ENCODE data around the gene COL23A1. TPM values are rescaled to one million over a fixed set of nuclear protein-coding genes. Genes with fewer than 3 reads are reported as not detected.

The COL23A1 gene
- under 0.01 and 1.2 TPM in 2 replicates for total RNA-seq

GRCh38 chr5:178590141-178590923 lies at the start of gene COL23A1:
Gene COL23A1 (minus strand): TSS chr5:178590393.

GRCh38 chr5:178626484-178627258 lies 36.5 kb upstream of the COL23A1 start, which contains the start of gene CLK4:
Gene CLK4 (minus strand): TSS chr5:178627050. CDS start chr5:178623416, 3,634 bp downstream.

DNA sequence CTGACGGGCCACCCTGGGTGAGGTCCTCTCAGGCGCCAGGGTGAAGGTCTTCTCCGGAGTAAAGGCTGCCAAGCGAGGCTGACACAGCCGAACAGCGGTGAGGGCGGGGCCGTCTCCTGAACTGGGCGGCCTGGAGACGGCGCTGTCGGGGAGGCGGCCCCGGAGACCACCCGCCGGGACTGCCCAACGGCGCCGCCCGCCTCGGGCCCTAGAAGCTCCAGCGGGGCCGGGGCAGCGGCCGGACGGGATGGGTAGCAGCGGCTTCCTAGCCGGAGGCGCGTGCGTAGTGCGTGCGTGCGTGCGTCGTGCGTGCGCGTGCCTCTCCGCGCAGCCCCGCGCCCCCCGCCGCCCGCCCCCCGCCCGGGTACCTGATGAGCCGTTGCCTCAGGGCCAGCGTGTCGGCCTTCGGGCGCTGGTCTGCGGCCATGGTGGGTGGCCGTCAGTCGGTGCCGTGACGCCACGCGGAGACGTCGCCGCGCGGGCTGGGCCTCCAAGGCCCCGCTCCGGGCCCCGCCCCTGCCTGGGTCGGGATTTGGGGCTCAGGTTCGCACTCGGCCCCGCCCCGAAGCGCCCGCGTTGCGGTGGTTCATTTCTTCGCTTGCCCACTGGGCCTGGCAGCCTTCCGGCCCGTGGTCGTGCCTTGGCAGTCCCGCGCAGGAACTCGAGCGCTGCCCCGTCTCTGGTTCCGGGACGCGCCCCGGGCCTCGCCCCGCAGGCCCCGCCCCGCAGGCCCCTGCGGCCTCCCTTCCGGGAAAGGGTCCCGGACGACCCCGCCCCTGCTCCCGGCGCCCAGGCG lies 357.9 kb downstream of the COL23A1 start, which contains the start of gene PHYKPL:
TSS of gene PHYKPL (minus strand) at position 679 of the 796 bp plus-strand sequence. CDS start at position 427, 252 bp downstream.

GRCh38 chr5:178204182-178204934 lies 385.8 kb downstream of the COL23A1 start, which contains the start of gene HNRNPAB:
Gene HNRNPAB (plus strand): TSS chr5:178204533. CDS start chr5:178204838, 305 bp downstream.

Other genes starting within 250 kb of the COL23A1 start
- gene CLK4, start 36.7 kb upstream of the COL23A1 start, total RNA-seq = 14.4 and 29.2 TPM in 2 replicates
- 13.3 and 15.3 TPM in 2 replicates for gene ZNF354A, start 140.3 kb upstream of the COL23A1 start, total RNA-seq